ENCODE results near the gene AMN1. TPM values are rescaled to one million over a fixed set of nuclear protein-coding genes. Genes with fewer than 3 reads are reported as not detected.
"Not testable (repeated sequence)": the region's sequence is repeated elsewhere in the genome, so short reads cannot be mapped to it uniquely, and the experiment has no call there.

AMN1 gene
- total RNA-seq, 1 donor from 2014 or later: 9.3 TPM

DNA sequence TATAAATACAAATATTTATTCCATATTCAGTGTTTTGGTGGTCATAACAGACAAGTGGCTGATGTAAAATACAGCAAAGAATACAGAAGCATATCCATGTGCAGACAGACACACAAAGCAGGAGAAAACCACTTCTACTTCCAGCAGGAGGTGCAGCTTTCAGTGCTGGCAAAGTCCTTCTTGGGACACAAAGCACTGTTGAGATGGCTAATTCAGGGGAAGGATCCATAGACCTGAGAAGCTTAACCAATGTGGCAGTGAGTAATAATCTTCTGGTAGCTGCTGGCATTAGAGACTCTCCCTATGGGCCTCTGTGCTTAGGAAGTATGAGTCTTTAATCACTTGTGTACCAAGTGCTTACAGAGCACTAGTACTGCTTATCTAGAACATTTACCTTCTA is 26.8 kb downstream of the AMN1 start:
- H3K27me3 ChIP-seq (ENCODE audit: control insufficient read depth, insufficient read depth, low read length): no peaks in the 10 kb centered on the region
- no peak overlapping the region for H3K4me3 ChIP-seq (ENCODE audit: low read depth, low read length)
- no peak for DNase-seq (ENCODE audit: low read depth)
- TF ChIP-seq, protein P1, sequence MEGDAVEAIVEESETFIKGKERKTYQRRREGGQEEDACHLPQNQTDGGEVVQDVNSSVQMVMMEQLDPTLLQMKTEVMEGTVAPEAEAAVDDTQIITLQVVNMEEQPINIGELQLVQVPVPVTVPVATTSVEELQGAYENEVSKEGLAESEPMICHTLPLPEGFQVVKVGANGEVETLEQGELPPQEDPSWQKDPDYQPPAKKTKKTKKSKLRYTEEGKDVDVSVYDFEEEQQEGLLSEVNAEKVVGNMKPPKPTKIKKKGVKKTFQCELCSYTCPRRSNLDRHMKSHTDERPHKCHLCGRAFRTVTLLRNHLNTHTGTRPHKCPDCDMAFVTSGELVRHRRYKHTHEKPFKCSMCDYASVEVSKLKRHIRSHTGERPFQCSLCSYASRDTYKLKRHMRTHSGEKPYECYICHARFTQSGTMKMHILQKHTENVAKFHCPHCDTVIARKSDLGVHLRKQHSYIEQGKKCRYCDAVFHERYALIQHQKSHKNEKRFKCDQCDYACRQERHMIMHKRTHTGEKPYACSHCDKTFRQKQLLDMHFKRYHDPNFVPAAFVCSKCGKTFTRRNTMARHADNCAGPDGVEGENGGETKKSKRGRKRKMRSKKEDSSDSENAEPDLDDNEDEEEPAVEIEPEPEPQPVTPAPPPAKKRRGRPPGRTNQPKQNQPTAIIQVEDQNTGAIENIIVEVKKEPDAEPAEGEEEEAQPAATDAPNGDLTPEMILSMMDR (IDR thresholded peaks at IDR 0.05; ENCODE audit: insufficient read depth, low read length, poor library complexity, severe bottlenecking): no peak
- no peaks in the 10 kb centered on the region for H3K36me3 ChIP-seq (ENCODE audit: control insufficient read depth, insufficient read depth, low read length)

DNA sequence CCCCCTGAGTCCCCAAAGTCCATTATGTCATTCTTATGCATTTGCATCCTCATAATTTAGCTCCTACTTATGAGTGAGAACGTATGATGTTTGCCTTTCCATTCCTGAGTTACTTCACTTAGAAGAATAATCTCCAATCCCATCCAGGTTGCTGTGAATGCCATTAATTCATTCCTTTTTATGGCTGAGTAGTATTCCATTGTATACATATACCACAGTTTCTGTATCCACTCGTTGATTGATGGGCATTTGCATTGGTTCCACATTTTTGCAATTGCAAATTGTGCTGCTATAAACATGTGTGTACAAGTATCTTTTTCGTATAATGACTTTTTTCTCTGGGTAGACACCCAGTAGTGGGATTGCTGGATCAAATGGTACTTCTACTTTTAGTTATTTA is 38.9 kb downstream of the AMN1 start:
- DNase-seq (ENCODE audit: low read depth); H3K27me3 ChIP-seq (ENCODE audit: control insufficient read depth, insufficient read depth, low read length); H3K36me3 ChIP-seq (ENCODE audit: control insufficient read depth, insufficient read depth, low read length); H3K4me3 ChIP-seq (ENCODE audit: low read depth, low read length): not testable (repeated sequence)

- TF ChIP-seq, protein P1 (IDR thresholded peaks at IDR 0.05; ENCODE audit: insufficient read depth, low read length, poor library complexity, severe bottlenecking): no peak
- no peak overlapping the region for H3K4me3 ChIP-seq (ENCODE audit: low read depth, low read length)
- DNase-seq (ENCODE audit: low read depth): no peak
- no peaks in the 10 kb centered on the region for H3K36me3 ChIP-seq (ENCODE audit: control insufficient read depth, insufficient read depth, low read length)
- no peaks in the 10 kb centered on the region for H3K27me3 ChIP-seq (ENCODE audit: control insufficient read depth, insufficient read depth, low read length)
Observed at GRCh38 chr12:31687101-31687527, 41.7 kb downstream of the AMN1 start.

GRCh38 chr12:31685801-31686200 is 43.0 kb downstream of the AMN1 start:
- H3K36me3 ChIP-seq (ENCODE audit: control insufficient read depth, insufficient read depth, low read length): no peaks in the 10 kb centered on the region
- no peak overlapping the region for H3K4me3 ChIP-seq (ENCODE audit: low read depth, low read length)
- DNase-seq (ENCODE audit: low read depth): no peak
- TF ChIP-seq, protein P1 (IDR thresholded peaks at IDR 0.05; ENCODE audit: insufficient read depth, low read length, poor library complexity, severe bottlenecking): no peak
- no peaks in the 10 kb centered on the region for H3K27me3 ChIP-seq (ENCODE audit: control insufficient read depth, insufficient read depth, low read length)

- DNase-seq (ENCODE audit: low read depth): no peak
Observed at GRCh38 chr12:31682136-31682962, 46.5 kb downstream of the AMN1 start.

GRCh38 chr12:31672521-31672920 is 56.3 kb downstream of the AMN1 start:
- Histone ChIP-seq H3K36me3 (ENCODE audit: control insufficient read depth, insufficient read depth, low read length) (no peaks in the 10 kb centered on the region), H3K4me3 (ENCODE audit: low read depth, low read length) (no peak overlapping the region), H3K27me3 (ENCODE audit: control insufficient read depth, insufficient read depth, low read length) (no peaks in the 10 kb centered on the region)
- no peak for DNase-seq (ENCODE audit: low read depth)
- TF ChIP-seq, protein P1 (IDR thresholded peaks at IDR 0.05; ENCODE audit: insufficient read depth, low read length, poor library complexity, severe bottlenecking): no peak

More at GRCh38 chr12:31682136-31682962, 46.5 kb downstream of the AMN1 start:
- Histone ChIP-seq H3K4me3 (ENCODE audit: low read depth, low read length) (no peak overlapping the region), H3K27me3 (ENCODE audit: control insufficient read depth, insufficient read depth, low read length) (no peaks in the 10 kb centered on the region), H3K36me3 (ENCODE audit: control insufficient read depth, insufficient read depth, low read length) (no peaks in the 10 kb centered on the region)
- TF ChIP-seq, protein P1 (IDR thresholded peaks at IDR 0.05; ENCODE audit: insufficient read depth, low read length, poor library complexity, severe bottlenecking): peak; percentile 61

- not testable (repeated sequence) for H3K27me3 ChIP-seq (ENCODE audit: control insufficient read depth, insufficient read depth, low read length); H3K4me3 ChIP-seq (ENCODE audit: low read depth, low read length); DNase-seq (ENCODE audit: low read depth); H3K36me3 ChIP-seq (ENCODE audit: control insufficient read depth, insufficient read depth, low read length)
Observed at GRCh38 chr12:31669582-31669981, 59.2 kb downstream of the AMN1 start.

Measured in kidney epithelial cell (primary cell).